Left ventricle myocardium superior (tissue), 1 donor: ENCODE measurements around the gene GPR4. TPM values are rescaled to one million over a fixed set of nuclear protein-coding genes. Genes with fewer than 3 reads are reported as not detected.
"Not testable (repeated sequence)": the region's sequence is repeated elsewhere in the genome, so short reads cannot be mapped to it uniquely, and the experiment has no call there.

Experiments used
- ATAC-seq: fragments of 200-7000 bp; cut with Tn5 transposase; one replicate; pipeline ENCODE4 v1.9.1; 2020; ENCODE audit warnings: mild to moderate bottlenecking, moderate library complexity
- DNase-seq: peaks from one replicate; pipeline ENCODE4 v3.0.0-alpha.2; 2020
- intact Hi-C: fragments of 100-400 bp; cut with micrococcal nuclease; formaldehyde crosslinking; loops from one replicate; pipeline ENCODE4 v1.11.0; 2022
- total RNA-seq: library from RNA; stranded (reverse); fragmentation: NEBNext Ultra II Directional; extraction: Animal tissue kit (Norgen Biotek cat#: 25700); gene quantifications from one replicate; pipeline ENCODE4 v1.2.1, GENCODE V29; 2021
- donor health status: DM: no; HTN: yes; CAD: no; lungs with severe emphysema.

Gene GPR4
- total RNA-seq, 1 donor from 2014 or later: 4.8 TPM

DNA sequence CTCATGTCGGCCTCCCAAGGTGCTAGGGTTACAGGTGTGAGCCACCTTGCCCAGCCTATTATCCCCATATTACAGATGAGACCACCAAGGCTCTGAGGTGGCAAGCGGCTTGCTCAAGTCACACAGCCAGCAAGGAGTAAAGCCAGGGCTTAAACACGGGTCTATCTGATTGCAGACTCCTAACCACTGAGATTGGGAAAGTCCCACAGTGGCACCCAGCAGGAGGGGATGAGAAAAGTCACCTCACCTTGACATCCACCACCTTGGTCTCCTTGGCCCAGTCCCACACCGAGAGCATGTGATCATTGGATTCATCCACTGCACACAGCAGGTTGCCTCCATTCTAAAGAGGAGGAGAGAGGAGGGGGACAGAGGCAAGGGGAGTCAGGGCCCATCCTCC, 27.7 kb upstream of the GPR4 start:
- intact Hi-C loops: no loop called here
- DNase-seq: no peak

DNA sequence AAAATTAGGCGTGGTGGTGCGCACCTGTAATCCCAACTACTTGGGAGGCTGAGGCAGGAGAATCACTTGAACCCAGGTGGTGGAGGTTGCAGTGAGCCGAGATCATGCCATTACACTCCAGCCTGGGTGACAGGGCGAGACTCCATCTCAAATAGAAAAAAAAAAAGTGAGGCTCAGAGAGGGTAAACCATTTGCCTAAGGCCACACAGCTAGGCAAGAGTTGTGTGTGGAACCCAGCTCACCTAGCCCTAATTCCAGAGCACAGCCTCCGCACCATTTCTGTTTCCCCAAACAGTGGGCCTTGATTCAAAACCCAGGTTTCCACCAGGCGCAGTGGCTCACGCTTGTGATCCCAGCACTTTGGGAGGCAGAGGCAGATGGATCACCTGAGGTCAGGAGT, 26.2 kb upstream of the GPR4 start:
- intact Hi-C loops, DNase-seq, ATAC-seq: not testable (repeated sequence)

More for the DNA sequence above, 27.7 kb upstream of the GPR4 start:
- ATAC-seq: no peak

DNA sequence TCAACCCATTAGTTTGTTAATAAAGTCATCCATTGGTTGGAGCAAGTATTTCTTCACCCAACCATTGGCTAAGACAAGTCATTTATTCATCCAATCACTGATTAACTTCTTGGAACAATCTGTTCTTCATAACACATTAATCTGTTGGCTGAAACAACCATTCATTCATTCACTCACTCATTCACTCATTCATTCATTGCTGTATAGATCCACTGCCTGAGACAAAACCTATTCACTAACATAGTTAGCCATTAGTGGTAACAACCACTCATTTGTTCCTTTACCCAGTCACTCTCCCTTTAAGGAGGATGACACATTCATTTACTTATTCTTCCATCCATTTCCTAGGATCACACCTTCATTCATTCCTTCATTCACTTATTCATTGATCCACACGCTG, 22.0 kb upstream of the GPR4 start:
- no peak for DNase-seq
- no peak for ATAC-seq
- intact Hi-C loops: no loop called here

DNA sequence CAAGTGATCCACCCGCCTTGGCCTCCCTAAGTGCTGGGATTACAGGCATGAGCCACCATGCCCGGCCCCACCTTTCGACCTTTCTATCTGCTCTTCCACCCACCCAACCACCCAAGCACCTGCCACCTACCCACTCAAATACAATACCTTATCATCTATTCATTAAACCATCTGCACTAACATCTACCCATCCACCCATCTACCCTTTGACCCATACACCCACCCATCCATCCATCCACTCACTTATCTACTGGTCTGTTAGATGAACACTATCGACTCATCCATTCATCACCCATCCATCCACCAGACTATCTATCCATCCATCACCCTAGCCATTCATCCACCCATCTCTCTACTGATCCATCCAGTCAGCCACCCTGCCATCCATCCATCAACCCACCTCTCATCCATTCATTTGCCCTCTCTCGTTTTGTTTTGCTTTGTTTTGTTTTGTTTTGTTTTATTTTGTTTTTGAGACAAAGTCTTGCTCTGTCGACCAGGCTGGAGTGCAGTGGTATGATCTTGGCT, 20.0 kb upstream of the GPR4 start:
- no peak for ATAC-seq
- intact Hi-C loops: no loop called here
- DNase-seq: no peak

DNA sequence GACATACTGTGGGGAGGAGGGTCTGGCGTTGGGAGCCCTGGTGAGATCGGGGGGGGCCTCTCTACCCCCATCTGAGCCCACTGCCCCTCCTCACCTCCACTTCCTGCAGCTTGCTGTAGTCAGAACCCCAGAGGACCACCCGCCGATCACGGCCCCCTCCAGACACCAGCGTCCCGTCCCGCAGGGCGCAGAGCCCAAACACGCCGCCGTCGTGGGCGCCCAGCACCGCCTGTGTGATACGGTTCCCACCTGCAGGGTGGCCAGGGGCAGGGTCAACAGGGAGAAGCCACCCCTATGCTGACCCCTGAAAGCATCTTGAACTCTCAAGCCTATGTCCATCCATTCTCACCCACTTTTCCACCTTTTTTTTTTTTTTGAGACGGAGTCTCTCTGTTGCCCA, 19.4 kb upstream of the GPR4 start:
- intact Hi-C loops: no loop called here
- ATAC-seq: no peak
- DNase-seq: no peak

DNA sequence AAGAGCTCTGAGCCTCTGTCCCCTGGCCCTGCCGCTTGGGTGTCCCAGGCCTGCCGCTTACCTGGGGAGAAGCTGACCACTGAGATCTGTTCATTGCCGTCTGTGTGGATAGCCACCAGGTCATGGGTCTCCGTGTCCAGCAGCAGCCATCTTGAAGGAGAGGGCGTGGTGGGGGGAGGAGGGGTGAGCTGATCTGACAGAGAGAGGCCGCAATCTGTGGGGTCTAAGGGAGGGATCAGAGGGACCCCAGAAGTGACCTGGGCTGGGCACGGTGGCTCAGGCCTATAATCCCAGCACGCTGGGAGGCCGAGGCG, 14.6 kb upstream of the GPR4 start:
- no peak for ATAC-seq
- intact Hi-C loops: no loop called here
- no peak for DNase-seq

DNA sequence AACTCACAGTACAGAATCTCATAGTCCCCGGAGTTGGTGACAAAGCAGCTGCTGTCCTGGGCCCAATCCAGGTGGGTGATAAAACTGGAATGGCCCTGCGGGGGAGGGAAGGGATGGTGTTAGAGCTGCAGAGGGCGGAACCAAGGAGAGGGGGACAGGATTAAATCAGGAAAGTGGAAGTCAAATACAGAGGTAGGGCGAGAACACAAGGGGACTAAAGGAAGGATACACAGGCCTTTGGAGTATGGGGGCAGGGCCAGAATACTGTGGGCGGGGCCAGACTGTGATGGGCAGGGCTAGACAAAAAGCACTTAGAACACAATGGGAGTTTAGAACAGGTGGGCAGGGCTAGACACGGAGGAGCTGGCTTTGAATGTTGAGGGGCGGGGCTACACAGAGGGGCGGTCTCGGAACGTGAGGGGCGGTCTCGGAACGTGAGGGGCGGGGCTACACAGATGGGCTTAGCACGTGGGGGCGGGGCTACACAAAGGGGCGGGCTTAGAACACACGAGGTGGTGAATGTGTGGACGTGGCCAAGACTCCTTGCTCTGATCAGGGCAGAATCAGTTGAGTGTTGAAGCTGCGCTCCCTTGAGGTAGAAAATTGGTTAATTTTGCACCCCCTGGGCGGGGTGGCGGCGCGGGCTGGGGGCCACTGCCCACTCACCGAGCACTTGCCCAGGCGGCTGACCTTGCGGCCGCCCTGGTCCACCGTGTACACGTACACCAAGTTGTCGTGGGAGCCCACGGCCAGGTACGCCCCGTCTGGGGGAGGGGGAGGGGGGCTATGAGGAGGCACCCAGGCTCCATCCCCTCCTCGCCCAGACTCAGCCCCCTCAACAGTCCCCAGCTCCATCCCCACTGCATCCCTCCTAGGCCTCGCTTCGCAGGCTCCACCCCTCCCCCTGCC, 14.0 kb upstream of the GPR4 start:
- intact Hi-C loops: no loop called here
- DNase-seq (peak; percentile 80), ATAC-seq (peak; percentile 92)

DNA sequence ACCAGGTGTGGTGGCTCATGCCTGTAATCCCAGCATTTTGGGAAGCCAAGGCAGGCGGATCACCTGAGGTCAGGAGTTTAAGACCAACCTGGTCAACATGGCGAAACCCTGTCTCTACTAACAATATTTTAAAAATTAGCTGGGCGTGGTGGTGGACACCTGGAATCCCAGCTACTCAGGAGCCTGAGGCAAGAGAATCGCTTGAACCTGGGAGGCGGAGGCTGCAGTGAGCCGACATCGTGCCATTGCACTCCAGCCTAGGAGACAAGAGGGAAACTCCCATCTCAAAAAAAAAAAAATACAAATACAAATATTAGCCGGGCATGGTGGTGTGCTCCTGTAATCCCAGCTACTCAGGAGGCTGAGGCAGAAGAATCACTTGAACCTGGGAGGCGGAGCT, 13.0 kb upstream of the GPR4 start:
- ATAC-seq, intact Hi-C loops, DNase-seq: not testable (repeated sequence)

DNA sequence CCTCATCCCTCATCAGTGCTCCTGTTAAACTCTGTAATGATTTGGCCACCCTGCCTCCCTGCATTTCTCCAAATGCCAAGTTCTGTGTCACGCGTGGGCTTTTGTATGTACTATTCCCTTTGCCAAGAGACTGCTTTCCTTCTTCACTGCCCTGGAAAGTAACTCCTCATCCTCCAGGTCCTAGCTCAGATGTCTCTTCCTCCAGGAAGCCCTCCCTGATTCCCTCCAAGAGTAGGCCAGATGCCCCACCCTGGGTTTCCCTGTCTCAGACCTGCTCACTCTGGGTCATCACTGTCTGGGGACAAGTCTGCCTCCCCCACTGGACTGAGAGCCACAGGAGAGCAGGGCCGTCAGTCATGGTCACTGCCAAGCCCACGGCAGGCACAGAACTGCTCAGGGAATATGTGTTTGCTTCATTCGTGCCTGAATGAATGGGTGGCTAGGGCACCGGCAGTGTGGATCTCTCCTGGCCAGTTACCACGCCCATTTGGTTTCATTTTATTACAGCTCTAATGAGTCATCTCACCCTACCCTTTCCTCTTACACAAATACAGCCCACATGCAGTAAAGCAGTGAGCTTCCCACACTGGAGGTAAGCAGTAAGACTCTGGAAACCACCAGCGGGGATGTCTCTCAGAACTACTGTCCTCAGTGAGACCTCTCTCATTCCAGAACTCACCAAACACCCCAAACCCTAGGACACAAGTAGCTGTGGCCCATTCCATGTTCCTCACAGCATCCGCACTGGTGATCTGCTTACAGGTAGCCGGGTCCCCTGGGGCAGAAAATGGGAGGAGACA, 12.1 kb upstream of the GPR4 start:
- DNase-seq: no peak
- intact Hi-C loops: no loop called here
- ATAC-seq: peak; percentile 19

DNA sequence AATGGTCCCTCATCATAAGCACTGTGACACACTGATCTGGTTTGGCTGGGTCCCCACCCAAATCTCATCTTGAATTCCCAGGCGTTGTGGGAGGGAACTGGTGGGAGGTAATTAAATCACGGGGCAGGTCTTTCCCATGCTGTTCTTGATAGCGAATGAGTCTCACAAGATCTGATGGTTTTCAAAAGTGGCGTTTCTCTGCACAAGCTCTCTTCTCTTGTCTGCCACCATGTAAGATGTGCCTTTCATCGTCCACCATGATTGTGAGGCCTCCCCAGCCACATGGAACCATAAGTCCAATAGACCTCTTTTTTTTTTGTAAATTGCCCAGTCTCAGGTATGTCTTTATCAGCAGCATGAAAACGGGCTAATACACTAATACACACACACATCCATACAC, 6.9 kb upstream of the GPR4 start:
- DNase-seq: no peak
- intact Hi-C loops: no loop called here
- no peak for ATAC-seq

DNA sequence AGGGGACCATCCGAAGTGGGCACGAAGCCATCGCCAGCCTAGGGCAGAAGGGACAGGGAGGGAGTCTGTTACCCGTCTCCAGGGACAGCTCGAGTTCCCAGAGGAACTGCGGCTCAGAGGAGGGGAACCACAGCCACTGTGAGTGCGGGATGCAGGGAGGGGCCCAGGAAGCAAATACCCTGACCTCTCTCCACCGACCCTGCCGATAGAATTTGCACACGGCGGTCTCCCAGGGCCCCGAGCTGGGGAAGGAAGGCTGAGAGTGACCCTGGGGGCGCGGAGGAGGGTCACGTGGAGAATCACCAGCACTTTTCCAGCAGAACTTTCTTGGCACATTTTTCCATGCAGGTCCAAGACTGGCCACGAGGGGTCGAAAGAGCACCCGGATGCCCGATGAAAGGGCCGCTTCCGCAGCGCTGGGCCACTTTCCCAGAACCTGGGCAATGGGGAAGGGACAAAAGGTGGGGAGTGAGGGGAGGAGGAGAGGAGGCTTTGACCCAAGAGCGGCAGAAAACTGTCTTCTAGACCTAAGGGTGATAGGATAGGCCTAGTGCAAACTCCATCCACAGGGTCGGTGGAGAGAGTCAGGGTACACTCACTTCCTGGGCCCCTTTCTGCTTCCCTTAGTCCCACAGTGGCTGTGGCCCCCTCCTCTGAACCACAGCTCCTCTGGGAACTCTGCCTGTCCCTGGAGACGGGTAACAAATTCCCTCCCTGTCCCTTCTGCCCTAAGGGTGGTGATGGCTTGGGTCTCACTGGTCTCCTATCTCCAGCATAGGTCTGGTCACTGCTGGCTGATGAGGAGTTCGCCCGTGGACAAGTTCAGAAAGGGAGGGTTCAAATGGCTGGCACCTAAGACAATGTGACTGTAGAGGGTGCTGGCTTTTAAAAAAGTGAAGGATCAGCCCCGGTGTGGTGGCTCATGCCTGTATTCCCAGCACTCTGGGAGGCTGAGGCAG, 5.3 kb upstream of the GPR4 start:
- ATAC-seq: peak; percentile 82
- peak; percentile 83 for DNase-seq
- intact Hi-C loops: no loop called here

DNA sequence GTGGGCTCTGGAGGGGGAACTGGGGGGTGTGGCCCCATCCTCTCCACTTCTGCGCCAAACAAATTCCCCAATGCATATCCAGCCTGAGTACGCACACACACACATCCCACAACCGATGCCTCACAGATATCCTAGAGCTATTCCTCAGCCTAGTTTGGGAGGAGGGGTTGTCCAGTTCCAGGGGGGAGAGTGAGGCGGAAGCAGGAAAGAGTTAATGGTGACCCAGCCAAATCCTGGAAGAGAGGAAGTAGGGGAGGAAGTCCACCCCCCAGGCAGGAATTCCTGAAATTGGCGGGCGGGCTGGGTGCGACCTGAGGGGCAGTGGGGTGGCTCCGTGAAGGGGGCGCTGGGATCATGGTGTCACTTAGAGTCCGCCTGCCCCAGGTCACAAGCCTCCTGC, 897 bp downstream of the GPR4 start:
- intact Hi-C loops: no loop called here
- ATAC-seq: peak; percentile 38
- DNase-seq: no peak

DNA sequence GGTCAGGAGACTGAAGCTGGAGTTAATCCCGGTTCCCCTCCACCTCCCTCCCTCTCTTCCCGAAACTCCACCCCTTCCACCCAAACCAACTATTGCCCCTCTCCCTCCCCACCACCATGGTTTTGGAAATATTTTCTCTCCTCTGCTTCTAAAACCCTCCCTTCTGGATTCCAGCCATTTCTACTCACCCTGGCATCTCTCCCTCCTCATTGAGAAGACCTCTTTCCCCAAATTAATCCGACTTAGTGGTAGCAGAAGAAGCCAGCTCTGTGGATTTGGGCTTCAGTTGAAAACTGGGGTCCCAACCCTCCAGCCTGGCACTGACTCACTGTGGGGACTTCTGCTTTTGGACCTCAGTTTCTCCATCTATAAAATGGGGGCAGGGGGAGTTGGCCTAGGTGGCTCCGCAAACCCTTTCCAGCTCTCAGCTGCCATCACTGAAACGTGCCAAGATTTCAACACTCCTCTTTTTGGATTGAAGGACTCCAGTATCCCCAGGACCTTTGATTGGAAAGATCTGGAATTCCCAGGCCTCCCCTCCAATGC, 1.6 kb downstream of the GPR4 start:
- intact Hi-C loops: no loop called here
- ATAC-seq (no peak), DNase-seq (no peak)

DNA sequence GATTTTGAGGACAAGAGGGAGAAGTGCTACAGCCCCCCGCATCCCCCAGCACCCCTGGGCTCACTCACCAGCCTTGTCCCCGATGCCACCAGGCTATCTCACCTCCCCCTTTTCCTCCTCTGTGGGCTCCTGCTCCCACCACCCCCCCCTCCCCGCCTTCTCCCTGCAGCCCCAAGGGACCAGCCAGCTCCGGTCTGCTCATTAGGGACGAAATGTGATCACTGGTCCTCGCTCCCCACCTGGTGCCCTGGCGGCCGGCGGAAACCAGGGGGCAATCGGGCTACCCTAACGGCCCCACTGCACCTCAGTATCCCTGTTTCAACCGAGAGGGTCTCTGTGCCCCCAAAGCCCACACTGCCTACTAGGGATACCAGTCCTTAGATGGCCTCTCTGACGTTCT, 2.7 kb downstream of the GPR4 start:
- DNase-seq (no peak), ATAC-seq (no peak)
- intact Hi-C loops: no loop called here

DNA sequence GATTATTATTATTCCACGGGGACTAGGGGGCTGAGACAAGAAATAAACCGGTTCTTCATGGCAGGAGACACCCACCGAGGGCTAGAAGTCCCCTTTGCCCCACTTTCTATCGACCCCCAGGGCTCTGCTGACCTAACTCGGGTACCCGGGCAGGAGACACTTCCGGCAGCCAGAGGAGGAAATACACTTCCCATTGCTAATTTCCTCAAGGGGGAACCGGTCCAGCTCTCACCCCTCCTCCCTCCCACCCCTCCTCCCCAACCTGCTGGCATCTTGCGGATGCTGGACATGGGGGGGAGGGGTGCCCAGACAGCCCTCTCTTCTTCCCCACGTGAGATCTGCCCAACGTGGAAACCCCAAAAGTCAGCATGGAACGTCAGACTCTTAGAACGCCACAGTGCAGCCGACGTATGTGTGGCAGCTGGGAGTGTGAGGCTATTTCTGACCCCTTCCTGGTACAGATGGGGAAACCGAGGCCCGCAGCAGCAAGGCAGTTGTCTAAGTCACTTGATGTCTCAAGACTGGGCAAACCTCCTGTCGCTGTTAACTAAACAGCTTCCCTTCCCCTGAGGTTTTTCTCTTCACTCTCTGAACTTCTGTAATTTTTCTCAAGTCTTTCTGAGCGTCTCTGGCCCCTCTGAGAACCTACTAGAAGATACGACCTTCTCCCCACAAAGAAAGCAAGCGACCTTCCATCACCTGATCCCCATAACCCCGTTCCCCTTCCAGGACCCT, 3.6 kb downstream of the GPR4 start:
- no peak for DNase-seq
- intact Hi-C loops: no loop called here

DNA sequence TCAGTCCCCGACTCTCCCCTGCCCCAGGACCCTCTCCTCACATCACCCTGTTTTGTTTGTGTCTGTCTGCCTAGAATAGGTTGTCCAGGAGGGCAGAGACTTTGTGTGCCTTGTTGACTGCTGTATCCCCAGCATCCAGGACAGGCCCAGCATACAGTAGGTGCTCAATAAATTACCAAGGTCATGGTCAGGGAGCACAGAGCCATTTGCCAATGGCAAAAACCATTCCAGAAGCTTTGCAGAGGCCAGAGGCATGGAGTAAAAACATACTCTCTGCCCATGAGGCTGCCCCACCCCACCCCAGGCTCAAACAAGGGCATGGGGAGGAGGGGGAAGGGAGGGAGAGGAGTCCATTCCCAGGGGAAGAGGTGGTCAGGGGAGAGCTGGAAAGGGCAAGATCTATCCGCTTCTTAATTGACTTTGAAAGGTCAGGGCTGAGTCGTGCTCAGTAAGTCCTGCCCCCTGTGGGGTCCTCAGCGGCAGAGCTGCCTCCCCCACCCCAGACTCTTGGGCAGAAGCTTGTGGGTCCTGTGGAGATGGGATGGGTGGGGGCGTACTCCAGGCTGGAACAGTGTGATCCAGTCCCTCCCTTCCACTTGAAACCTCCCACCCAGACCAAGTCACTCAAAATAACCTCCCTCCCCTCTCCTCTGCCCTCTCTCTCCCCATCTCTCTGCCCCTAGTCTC, 4.4 kb downstream of the GPR4 start:
- intact Hi-C loops: no loop called here
- ATAC-seq: peak; percentile 38

More for the DNA sequence above, 3.6 kb downstream of the GPR4 start:
- ATAC-seq: peak; percentile 35

DNA sequence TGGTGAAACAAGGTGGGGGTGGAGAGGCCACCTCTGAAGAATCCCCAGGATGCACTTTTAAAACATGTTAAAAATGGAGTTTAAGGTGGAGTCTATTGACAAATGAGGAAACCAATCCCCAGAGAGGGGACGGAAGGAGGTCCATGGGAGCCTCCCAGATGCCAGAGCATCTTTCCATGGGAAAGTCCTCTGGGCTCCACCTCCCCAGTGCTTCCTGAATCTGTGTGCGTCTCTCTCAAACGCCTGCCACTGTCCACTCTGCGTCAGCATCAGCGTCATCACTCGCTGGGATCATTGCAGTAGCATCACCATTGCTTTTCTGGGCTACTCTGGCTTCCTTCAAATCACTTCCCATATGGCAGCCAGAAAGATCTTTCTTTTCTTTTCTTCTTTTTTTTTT, 6.2 kb downstream of the GPR4 start:
- intact Hi-C loops: no loop called here
- ATAC-seq (peak; percentile 50), DNase-seq (peak; percentile 48)

More for the DNA sequence above, 4.4 kb downstream of the GPR4 start:
- no peak for DNase-seq

DNA sequence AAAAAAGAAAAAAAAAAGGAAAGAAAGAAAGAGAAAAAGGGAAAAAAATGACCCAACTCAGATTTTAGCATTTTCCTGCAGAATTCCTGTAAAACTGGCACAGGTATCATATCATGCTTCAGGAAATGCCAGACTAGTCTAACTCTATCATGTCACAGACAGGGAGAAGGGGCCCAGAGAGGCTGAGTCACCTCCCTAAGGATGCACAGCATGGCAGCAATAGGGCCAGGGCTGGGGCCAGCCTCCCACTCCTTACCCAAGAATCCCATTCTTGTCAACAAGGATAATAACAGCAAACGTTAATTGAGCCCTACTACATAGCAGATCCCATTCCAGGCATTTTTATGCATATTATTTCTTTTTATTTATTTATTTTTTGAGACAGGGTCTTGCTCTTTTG, 8.5 kb downstream of the GPR4 start:
- no peak for ATAC-seq
- intact Hi-C loops: no loop called here

More for the DNA sequence above, 8.5 kb downstream of the GPR4 start:
- DNase-seq: no peak
